H9 (cell line): ENCODE results near the gene MED8. TPM values are rescaled to one million over a fixed set of nuclear protein-coding genes. Genes with fewer than 3 reads are reported as not detected.

Experiments used
- DNase-seq: peaks from one replicate; pipeline ENCODE4 v3.0.0-alpha.2; 2017
- H2AFZ ChIP-seq: one replicate; pipeline ENCODE4 v1.6.1; 2013; ENCODE audit warnings: mild to moderate bottlenecking, low read length, control low read depth, moderate library complexity
- H2AK5ac ChIP-seq: 2 replicates; pipeline ENCODE4 v1.6.1; 2013; ENCODE audit warnings: low read length, control low read depth, mixed read lengths; ENCODE audit not compliant: insufficient read length
- H2BK120ac ChIP-seq: one replicate; pipeline ENCODE4 v1.6.1; 2013; ENCODE audit warnings: low read depth, mild to moderate bottlenecking, low read length, control low read depth, inconsistent platforms; ENCODE audit not compliant: poor library complexity, severe bottlenecking
- H2BK12ac ChIP-seq: 2 replicates; pipeline ENCODE4 v1.6.1; 2013; ENCODE audit warnings: low read length, control low read depth, mixed read lengths, low read depth; ENCODE audit not compliant: insufficient read length
- H2BK15ac ChIP-seq: 2 replicates; pipeline ENCODE4 v1.6.1; 2013; ENCODE audit warnings: low read depth, low read length, control low read depth
- H2BK20ac ChIP-seq: one replicate; pipeline ENCODE4 v1.6.1; 2013; ENCODE audit warnings: low read depth, mild to moderate bottlenecking, low read length, control low read depth, inconsistent platforms; ENCODE audit not compliant: poor library complexity, severe bottlenecking
- H2BK5ac ChIP-seq: 2 replicates; pipeline ENCODE4 v1.6.1; 2013; ENCODE audit warnings: low read length, control low read depth, mixed read lengths; ENCODE audit not compliant: insufficient read length
- H3K14ac ChIP-seq: 2 replicates; pipeline ENCODE4 v1.6.1; 2013; ENCODE audit warnings: low read length, control low read depth; ENCODE audit not compliant: insufficient read depth
- H3K18ac ChIP-seq: 2 replicates; pipeline ENCODE4 v1.6.1; 2013; ENCODE audit warnings: low read depth, mild to moderate bottlenecking, mixed read lengths, low read length, control low read depth; ENCODE audit not compliant: insufficient read length
- H3K23ac ChIP-seq: 2 replicates; pipeline ENCODE4 v1.6.1; 2013; ENCODE audit warnings: low read length, control low read depth, mixed read lengths, low read depth; ENCODE audit not compliant: insufficient read length
- H3K23me2 ChIP-seq: 2 replicates; pipeline ENCODE4 v1.6.1; 2013; ENCODE audit warnings: low read depth, mild to moderate bottlenecking, mixed read lengths, low read length, control low read depth; ENCODE audit not compliant: insufficient read length, poor library complexity, severe bottlenecking
- H3K27ac ChIP-seq: 2 replicates; pipeline ENCODE4 v1.5.1; 2013; ENCODE audit warnings: low read length, control low read depth, mixed read lengths, low read depth; ENCODE audit not compliant: insufficient read length
- H3K27me3 ChIP-seq: 2 replicates; pipeline ENCODE4 v1.6.1; 2013; ENCODE audit warnings: low read length, control low read depth, inconsistent platforms; ENCODE audit not compliant: insufficient read depth
- H3K4ac ChIP-seq: 2 replicates; pipeline ENCODE4 v1.6.1; 2013; ENCODE audit warnings: low read depth, mild to moderate bottlenecking, control low read depth, inconsistent platforms, low read length, moderate library complexity
- H3K4me1 ChIP-seq: 2 replicates; pipeline ENCODE4 v1.6.1; 2013; ENCODE audit warnings: low read length, control low read depth, inconsistent platforms; ENCODE audit not compliant: insufficient read depth
- H3K4me2 ChIP-seq: 2 replicates; pipeline ENCODE4 v1.6.1; 2013; ENCODE audit warnings: low read length, control low read depth, mixed read lengths; ENCODE audit not compliant: insufficient read length, insufficient read depth
- H3K56ac ChIP-seq: 2 replicates; pipeline ENCODE4 v1.6.1; 2013; ENCODE audit warnings: low read depth, mild to moderate bottlenecking, mixed read lengths, low read length, control low read depth; ENCODE audit not compliant: insufficient read length
- H3K79me1 ChIP-seq: 2 replicates; pipeline ENCODE4 v1.6.1; 2013; ENCODE audit warnings: low read depth, mild to moderate bottlenecking, moderate library complexity, low read length, control low read depth, inconsistent platforms; ENCODE audit not compliant: insufficient read depth, poor library complexity, severe bottlenecking
- H3K79me2 ChIP-seq: 2 replicates; pipeline ENCODE4 v1.6.1; 2013; ENCODE audit warnings: low read length, control low read depth, inconsistent platforms; ENCODE audit not compliant: insufficient read depth
- H3K9ac ChIP-seq: 2 replicates; pipeline ENCODE4 v1.6.1; 2013; ENCODE audit warnings: low read length, control low read depth, mixed read lengths; ENCODE audit not compliant: insufficient read length; ENCODE audit errors: extremely low read depth
- H3K9me3 ChIP-seq: one replicate; pipeline ENCODE4 v1.6.1; 2013; ENCODE audit warnings: low read depth, low read length, inconsistent platforms; ENCODE audit not compliant: control insufficient read depth
- H3T11ph ChIP-seq: one replicate; pipeline ENCODE4 v1.6.1; 2013; ENCODE audit warnings: mild to moderate bottlenecking, low read length, control low read depth, inconsistent platforms
- H4K20me1 ChIP-seq: one replicate; pipeline ENCODE4 v1.6.1; 2013; ENCODE audit not compliant: control insufficient read depth, insufficient read length, insufficient read depth
- H4K5ac ChIP-seq: 2 replicates; pipeline ENCODE4 v1.6.1; 2013; ENCODE audit warnings: low read depth, mild to moderate bottlenecking, mixed read lengths, low read length, control low read depth; ENCODE audit not compliant: insufficient read length
- H4K8ac ChIP-seq: replicated peaks from 2 replicates; pipeline ENCODE4 v1.6.1; 2013; ENCODE audit warnings: low read length, control low read depth, mixed read lengths, low read depth; ENCODE audit not compliant: insufficient read length
- H4K91ac ChIP-seq: 2 replicates; pipeline ENCODE4 v1.6.1; 2013; ENCODE audit warnings: low read depth, mild to moderate bottlenecking, moderate library complexity, mixed read lengths, low read length, control low read depth; ENCODE audit not compliant: insufficient read length
- H3K27ac Mint-ChIP-seq, 3 experiments: 2 replicates in 2 of 3; 3 replicates in 1 of 3; pipeline ENCODE4 v1.8.0; 2020 to 2021; ENCODE audit warnings: mixed read lengths in 3 of 3, mild to moderate bottlenecking in 1 of 3, moderate library complexity in 1 of 3
- H3K27me3 Mint-ChIP-seq: 2 replicates; pipeline ENCODE4 v1.8.0; 2021; ENCODE audit warnings: low read depth, mild to moderate bottlenecking, moderate library complexity, mixed read lengths
- H3K36me3 Mint-ChIP-seq, 3 experiments: 2 replicates in 2 of 3; 3 replicates in 1 of 3; pipeline ENCODE4 v1.8.0; 2020 to 2021; ENCODE audit warnings: low read depth in 3 of 3, mixed read lengths in 3 of 3; ENCODE audit not compliant: insufficient read depth in 1 of 3
- H3K4me1 Mint-ChIP-seq, 2 experiments: 2 replicates each; pipeline ENCODE4 v1.8.0; 2020; ENCODE audit warnings: mixed read lengths in 2 of 2
- H3K4me3 Mint-ChIP-seq, 2 experiments: 2 replicates in 1 of 2; 3 replicates in 1 of 2; pipeline ENCODE4 v1.8.0; 2020 to 2021; ENCODE audit warnings: mild to moderate bottlenecking in 2 of 2, mixed read lengths in 2 of 2, moderate library complexity in 1 of 2
- H3K9me3 Mint-ChIP-seq, 2 experiments: 2 replicates in 1 of 2; 3 replicates in 1 of 2; pipeline ENCODE4 v1.8.0; 2020; ENCODE audit warnings: mild to moderate bottlenecking in 2 of 2, mixed read lengths in 2 of 2, moderate library complexity in 1 of 2
- CTCF ChIP-seq: fragments of 200-600 bp; sonication (generic); conservative IDR thresholded peaks from 3 replicates; pipeline ENCODE4 v1.8.0; 2021; ENCODE audit warnings: antibody characterized with exemption, mild to moderate bottlenecking
- WGBS: extraction: QIAGEN DNeasy Blood & Tissue Kit; methylation state at CpG from one replicate; pipeline ENCODE4 v1.1.7; 2013; ENCODE audit warnings: missing lambda C conversion rate, low lambda C conversion rate, mixed read lengths; ENCODE audit not compliant: insufficient read length; ENCODE audit errors: extremely low coverage; 5-methylcytosine and 5-hydroxymethylcytosine counted together
- total RNA-seq: library from RNA; stranded (reverse); gene quantifications from 2 replicates; pipeline ENCODE4 v1.2.1, GENCODE V29; 2021

Gene MED8
- total RNA-seq, 1 experiment from 2014 or later: 23.0 TPM

DNA sequence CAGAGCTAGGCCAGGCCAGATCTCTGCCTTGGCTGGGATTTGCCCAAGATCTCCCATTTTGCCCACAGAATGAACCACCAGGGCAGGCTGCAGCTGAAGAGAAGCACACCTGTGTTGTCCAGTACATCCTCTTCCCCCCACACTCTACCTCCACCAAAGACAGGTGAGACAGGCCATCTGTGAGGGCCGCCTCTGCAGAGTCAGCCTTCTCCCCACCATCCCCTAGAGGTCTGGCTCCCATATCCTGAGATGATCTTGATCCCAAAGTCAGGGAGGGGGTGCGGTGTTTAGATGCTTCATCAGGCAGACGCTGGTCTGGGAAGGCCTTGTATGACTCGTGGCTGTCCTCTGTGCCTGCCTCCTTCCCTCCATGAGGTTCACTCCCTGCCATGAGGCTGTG lies 35.4 kb upstream of the MED8 start:
- Mint-ChIP-seq H3K27me3 (no peaks in the 10 kb centered on the region), H3K4me3 (no peak overlapping the region), H3K9me3 (no peaks in the 10 kb centered on the region), H3K27ac (no peak overlapping the region; a peak in 1 of 7 replicates), H3K36me3 (peaks cover 13 to 76% (median 64%) of the 10 kb centered on the region in 3 experiments; a peak in 6 of 7 replicates), H3K4me1 (peaks cover 9 to 10% of the 10 kb centered on the region in 2 experiments)
- no peak overlapping the region for H3K4me2 ChIP-seq
- no peaks in the 10 kb centered on the region; the same call in 1 of the 2 replicates for H3K4me1 ChIP-seq
- H3T11ph ChIP-seq: no peak overlapping the region
- no peak overlapping the region for H4K91ac ChIP-seq
- no peaks in the 10 kb centered on the region for H4K20me1 ChIP-seq
- no peak overlapping the region for H3K14ac ChIP-seq
- no peak overlapping the region for H3K56ac ChIP-seq
- H2BK20ac ChIP-seq: no peak overlapping the region
- no peak for DNase-seq
- no peaks in the 10 kb centered on the region for H3K9me3 ChIP-seq
- H3K9ac ChIP-seq: no peak overlapping the region
- H3K23me2 ChIP-seq: no peaks in the 10 kb centered on the region
- WGBS: no CpG with 5 or more reads among the region's 4 CpGs
- TF ChIP-seq CTCF: no peak
- no peaks in the 10 kb centered on the region for H3K27me3 ChIP-seq
- no peak overlapping the region for H4K5ac ChIP-seq
- no peak overlapping the region for H4K8ac ChIP-seq
- H3K23ac ChIP-seq: no peak overlapping the region
- no peak overlapping the region for H2BK120ac ChIP-seq
- no peaks in the 10 kb centered on the region for H3K79me1 ChIP-seq
- H2AFZ ChIP-seq: no peak overlapping the region
- no peak overlapping the region for H3K4ac ChIP-seq
- no peak overlapping the region for H2BK15ac ChIP-seq
- no peak overlapping the region for H2BK5ac ChIP-seq
- no peak overlapping the region for H2AK5ac ChIP-seq
- no peak overlapping the region for H2BK12ac ChIP-seq
- H3K27ac ChIP-seq: no peak overlapping the region
- no peaks in the 10 kb centered on the region for H3K79me2 ChIP-seq
- no peak overlapping the region for H3K18ac ChIP-seq
